Measurements from ENCODE around the gene PHLPP1. TPM values are rescaled to one million over a fixed set of nuclear protein-coding genes. Genes with fewer than 3 reads are reported as not detected.

The PHLPP1 gene
- total and polyA plus RNA-seq, 2 experiments from 2014 or later = 15.7 to 73.6 TPM

- Histone ChIP-seq H3K4me3 (no peak overlapping the region), H2AFZ (no peak overlapping the region), H3K79me2 (replicated peaks; ENCODE audit: insufficient read depth) (peaks cover 93% of the 10 kb centered on the region), H3K27ac (ENCODE audit: low read depth) (no peak overlapping the region), H3K27me3 (ENCODE audit: insufficient read depth) (no peaks in the 10 kb centered on the region), H3K9me2 (ENCODE audit: insufficient read depth) (no peaks in the 10 kb centered on the region), H3K4me2 (no peak overlapping the region), H3F3A (replicated peaks; ENCODE audit: low read depth) (no peaks in the 10 kb centered on the region), H3K4me1 (ENCODE audit: insufficient read depth) (peaks cover 43% of the 10 kb centered on the region), H4K20me1 (replicated peaks; ENCODE audit: insufficient read depth) (no peaks in the 10 kb centered on the region), H3K36me3 (ENCODE audit: insufficient read depth) (no peaks in the 10 kb centered on the region)
- Mint-ChIP-seq H3K9me3 (no peaks in the 10 kb centered on the region), H3K4me1 (peaks cover 59% of the 10 kb centered on the region), H3K27me3 (ENCODE audit: insufficient read depth, low read depth, poor library complexity) (peaks cover 9% of the 10 kb centered on the region), H3K36me3 (ENCODE audit: low read depth) (peaks cover 19% of the 10 kb centered on the region), H3K27ac (0 out of 2 replicates have a peak overlapping the region, but pooled peaks have one; percentile 30), H3K4me3 (no peak overlapping the region)
- ATAC-seq (no peak), DNase-seq (ENCODE audit: low spot score) (no peak)
- no peak for TF ChIP-seq POLR2AphosphoS5 (IDR thresholded peaks at IDR 0.05; ENCODE audit: low read depth)
- no peak for TF ChIP-seq STAT1 (IDR thresholded peaks at IDR 0.05; ENCODE audit: unreplicated experiment)
- no peak for TF ChIP-seq ZNF331 (CRISPR knock-in tag; IDR thresholded peaks at IDR 0.05; ENCODE audit: low read depth)
- no peak for TF ChIP-seq EZH2 (IDR thresholded peaks at IDR 0.05; ENCODE audit: low read depth, unreplicated experiment)
- no peak for TF ChIP-seq REST (IDR thresholded peaks at IDR 0.05; ENCODE audit: unreplicated experiment)
- no peak for TF ChIP-seq CTCF (conservative IDR thresholded peaks at IDR 0.05; ENCODE audit: low read depth in 2 of 2)
- TF ChIP-seq ZNF462 (CRISPR knock-in tag; IDR thresholded peaks at IDR 0.05) = no peak
- TF ChIP-seq ETS1 (IDR thresholded peaks at IDR 0.05) = no peak
- TF ChIP-seq ZNF114 (CRISPR knock-in tag; IDR thresholded peaks at IDR 0.05) = no peak
- TF ChIP-seq CREB1 (CRISPR knock-in tag; IDR thresholded peaks at IDR 0.05; ENCODE audit: low read depth) = no peak
- TF ChIP-seq EZH2phosphoT487 (IDR thresholded peaks at IDR 0.05; ENCODE audit: unreplicated experiment) = no peak
- TF ChIP-seq NANOG (IDR thresholded peaks at IDR 0.05; ENCODE audit: borderline replicate concordance) = no peak
- TF ChIP-seq JUNB (IDR thresholded peaks at IDR 0.05; ENCODE audit: unreplicated experiment) = no peak
These were observed 129.7 kb downstream of the PHLPP1 start for GRCh38 chr18:62844850-62845643.
